Inflammatory macrophage treated with lipopolysaccharide for 4 hours (primary cell): ENCODE results near the gene SLC12A1.
"Not testable (repeated sequence)": the region's sequence is repeated elsewhere in the genome, so short reads cannot be mapped to it uniquely, and the experiment has no call there.

Experiments
- DNase-seq: peaks from one replicate; pipeline ENCODE4 v3.0.0-alpha.2; 2020

SLC12A1 gene

DNA sequence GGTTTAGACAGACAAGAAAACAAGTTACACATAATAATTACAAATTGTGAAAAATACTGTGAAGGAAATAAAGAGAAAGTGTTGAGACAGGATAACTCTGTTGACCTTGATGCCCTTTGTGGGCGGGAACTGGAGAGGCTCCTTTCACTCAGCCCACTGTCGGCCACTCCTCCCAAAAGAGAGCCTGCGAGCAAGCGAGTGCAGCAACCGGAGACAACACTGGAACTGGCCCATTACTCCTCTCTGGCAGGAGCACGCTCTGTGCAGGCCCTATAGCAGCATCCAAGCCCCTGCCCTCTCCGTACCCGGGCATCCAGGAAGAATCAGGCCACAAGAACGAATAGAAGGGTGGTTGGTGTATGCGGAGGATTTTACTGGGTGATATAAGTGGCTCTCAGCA, 108.9 kb downstream of the SLC12A1 start:
- no peak for DNase-seq

DNA sequence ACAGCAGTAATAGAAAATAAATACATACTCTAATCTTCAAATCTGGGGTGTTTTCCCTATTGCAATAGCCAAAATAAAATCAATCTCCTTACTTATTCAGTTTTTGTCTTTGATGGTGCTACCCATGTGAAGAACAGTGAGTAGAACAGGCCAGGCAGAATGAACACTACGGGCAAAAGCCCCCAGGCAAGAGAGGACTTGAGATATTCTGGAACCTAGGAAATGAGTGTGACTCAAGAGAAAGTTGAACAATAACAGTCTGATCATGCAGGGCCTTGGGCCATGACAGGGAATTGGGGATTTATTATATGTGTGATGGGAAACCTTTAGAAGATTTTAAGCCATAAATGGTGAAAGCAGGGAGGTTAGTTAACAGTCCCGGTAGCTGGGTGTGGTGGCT, 111.1 kb downstream of the SLC12A1 start:
- no peak for DNase-seq

DNA sequence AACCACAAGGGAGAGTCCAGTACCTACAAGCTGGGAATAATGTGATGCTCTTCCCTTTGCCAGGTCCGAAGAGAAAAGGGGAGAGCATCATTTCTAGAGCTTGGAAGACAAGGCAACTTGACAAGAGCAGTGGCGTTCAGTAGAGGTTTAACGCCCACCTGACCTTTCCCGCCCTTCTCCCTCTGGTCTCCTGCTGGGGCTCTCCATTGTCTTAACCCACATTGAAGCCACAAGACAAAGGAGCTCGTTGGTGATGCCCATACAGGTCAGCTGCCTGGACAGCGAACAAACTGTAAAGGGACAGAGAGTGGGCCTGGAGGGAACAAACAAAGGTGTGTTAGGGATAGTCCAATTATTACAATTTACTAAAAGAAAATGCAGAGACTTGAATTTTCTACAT, 112.0 kb downstream of the SLC12A1 start:
- no peak for DNase-seq

DNA sequence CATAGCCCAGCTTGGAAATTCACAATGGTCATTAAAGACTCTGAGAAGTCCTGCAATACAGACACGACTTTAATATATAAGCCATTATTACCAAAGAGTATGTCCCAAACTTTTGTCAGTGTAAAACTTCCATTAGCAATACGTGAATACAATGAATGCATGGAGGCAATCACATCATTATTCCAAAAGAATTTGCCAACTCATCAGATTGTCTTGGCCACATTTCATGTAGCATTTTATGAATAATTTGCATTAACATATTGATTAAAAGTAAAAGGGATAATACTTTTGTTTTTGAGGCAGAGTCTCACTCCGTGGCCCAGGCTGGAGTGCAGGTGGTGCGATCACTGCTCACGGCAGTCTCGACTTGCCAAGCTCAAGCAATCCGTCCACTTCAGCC, 117.2 kb downstream of the SLC12A1 start:
- no peak for DNase-seq

DNA sequence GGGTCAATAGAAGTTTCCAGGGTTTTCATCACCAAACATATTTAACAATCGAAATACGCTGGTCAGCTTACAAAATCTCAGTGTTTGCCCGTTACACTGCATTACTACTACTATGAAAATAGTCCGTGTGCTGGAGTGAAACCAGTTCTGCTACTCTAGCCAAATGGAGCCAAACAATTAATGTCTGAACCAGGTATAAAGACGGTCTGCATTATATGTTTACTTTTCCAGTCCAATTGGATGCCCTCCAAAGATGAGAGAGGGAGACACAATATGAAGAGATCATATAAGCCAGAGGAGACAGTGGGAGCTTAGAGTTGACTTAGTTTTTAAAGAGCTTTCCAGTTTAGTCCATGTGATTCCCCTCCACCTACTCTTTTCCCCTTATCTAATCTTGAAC, 118.8 kb downstream of the SLC12A1 start:
- no peak for DNase-seq

DNA sequence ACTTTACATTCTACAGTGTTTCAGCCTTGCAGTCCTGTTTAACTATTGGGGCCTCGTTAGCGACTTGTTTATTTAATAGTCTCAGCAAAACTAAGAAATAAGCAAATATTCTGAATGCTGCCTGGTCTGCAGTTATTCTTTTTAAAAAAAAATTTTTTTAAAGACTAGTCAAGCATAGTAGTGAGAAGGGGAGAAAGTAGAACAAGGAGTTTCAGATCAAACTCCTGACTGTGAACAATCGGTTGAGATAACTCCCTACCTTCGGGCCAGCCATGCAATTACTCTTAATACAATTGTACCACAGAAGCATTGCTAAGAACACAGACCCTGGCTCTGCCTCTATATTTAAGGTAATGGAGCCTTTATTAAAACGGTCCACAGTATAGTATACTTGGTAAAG, 119.3 kb downstream of the SLC12A1 start:
- DNase-seq = no peak

DNA sequence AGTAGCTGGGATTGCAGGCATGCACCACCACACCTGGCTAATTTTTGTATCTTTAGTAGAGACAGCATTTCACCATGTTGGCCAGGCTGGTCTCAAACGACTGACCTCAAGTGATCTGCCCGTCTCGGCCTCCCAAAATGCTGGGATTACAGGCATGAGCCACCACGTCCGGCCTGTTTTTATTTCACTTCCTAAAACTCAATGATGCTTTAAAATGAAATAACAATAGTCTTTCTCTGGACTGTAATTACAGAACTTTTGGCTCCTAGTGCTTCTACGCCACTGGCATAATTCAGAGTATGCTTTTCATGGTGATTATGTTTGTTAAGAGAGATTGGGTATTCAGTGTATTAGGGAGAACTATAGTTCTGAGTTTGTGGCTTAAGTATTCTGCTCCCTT, 120.1 kb downstream of the SLC12A1 start:
- DNase-seq = not testable (repeated sequence)

DNA sequence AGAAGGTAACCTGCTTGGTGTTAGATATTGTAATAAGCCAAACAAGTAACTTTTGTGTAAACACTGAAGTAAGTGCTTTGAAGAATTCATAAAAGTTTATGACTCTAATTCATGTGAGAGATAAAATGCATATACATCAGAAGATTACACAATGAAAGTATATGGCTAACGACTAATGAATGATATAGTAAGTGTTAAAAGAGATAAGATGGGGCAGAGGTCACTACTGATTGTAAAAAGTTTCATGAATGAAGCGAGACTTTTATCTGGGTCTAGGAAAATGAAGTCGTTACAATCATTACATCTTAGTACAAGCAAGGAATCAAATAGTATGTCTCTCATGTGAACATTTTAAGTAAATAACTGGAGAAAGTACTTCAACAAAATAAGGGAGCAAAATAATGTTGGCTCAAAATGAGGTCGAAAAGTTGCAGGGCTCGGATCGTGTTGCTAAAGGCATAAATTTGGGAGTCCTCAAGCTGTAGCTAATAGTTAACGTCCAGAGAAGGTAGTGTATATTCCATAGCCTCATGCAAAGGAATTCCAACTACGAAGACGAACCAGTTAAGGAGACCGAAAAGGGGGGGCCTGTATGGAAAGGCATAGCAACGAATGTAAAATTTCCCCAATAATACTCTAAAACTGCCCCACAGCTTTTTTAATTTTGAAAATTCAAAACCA, 124.1 kb downstream of the SLC12A1 start:
- no peak for DNase-seq

DNA sequence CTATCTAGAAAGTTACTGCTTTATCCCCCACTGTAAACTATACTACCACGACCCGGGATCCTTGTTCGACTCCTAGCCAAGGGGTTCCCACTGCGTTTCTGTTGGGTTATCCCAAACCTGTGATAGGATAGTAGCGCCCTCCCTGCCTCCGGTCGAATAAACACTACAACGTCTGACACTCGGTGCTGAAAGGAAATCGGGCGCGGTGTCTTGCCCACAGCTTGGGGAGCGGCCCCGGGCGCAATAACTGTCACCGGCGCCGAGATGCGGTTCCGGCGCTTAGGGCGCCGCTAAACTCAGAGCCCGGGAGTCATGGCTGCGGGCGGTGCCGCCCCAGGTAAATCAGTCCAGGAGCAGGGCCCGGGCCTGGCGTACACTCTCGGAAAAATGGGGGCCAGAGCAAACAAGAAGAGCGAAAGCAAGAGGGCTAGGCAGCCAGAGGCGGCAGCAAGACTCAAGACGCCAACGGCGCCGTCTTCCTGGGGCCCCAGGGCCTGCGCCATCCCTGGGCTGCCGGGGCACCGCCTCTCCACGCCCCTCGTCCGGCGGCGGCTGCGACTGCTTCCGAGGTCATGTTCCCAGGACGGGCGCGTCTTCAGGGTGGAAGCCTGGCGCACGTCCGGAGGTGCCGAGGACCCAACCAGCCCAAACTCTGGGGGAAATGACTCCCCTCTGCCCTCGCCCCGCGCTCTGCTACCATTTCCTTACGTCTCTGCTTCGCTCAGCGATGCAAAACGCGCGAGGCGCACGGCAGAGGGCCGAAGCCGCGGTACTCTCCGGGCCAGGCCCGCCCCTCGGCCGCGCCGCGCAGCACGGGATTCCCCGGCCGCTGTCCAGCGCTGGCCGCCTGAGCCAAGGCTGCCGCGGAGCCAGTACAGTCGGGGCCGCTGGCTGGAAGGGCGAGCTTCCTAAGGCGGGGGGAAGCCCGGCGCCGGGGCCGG, 125.0 kb downstream of the SLC12A1 start, which contains the start of gene DUT:
DUT (plus strand) TSS at position 575 of the 941 bp plus-strand sequence; CDS start at position 662, 87 bp downstream.
- DNase-seq = peak; percentile 83

DNA sequence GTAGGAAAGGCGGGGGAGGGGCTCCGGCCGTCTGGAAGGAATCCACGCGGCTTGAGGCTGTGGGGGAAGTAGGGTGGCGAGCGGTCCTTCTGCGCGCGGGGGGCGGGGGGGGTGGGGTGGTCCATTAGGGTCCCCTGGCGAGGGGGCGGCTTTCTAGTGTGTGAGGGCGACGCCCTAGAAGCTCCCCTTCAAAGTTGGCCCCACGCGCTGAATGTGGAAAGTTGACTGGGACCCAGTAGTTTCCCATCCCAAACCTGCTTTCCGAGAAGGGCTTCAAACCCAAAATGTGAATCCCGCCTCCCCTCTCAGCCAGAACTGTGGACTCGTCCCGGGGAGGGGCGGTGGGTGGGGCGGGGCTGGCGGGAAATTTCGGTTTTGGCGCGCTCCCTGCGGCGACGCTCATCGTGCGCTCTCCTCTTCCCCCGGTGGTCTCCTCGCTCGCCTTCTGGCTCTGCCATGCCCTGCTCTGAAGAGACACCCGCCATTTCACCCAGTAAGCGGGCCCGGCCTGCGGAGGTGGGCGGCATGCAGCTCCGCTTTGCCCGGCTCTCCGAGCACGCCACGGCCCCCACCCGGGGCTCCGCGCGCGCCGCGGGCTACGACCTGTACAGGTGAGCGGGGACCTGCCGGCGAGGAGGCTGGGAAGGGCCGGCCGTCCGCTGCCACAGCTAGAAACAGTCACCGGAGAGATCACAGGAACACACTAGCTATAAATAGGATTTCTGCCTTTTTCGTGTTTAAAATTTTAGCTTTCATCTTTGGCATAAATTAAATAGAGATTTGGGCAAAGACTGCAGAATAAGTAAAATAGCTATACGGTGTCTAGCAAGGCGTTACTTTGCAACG, 125.9 kb downstream of the SLC12A1 start:
- peak; percentile 57 for DNase-seq

DNA sequence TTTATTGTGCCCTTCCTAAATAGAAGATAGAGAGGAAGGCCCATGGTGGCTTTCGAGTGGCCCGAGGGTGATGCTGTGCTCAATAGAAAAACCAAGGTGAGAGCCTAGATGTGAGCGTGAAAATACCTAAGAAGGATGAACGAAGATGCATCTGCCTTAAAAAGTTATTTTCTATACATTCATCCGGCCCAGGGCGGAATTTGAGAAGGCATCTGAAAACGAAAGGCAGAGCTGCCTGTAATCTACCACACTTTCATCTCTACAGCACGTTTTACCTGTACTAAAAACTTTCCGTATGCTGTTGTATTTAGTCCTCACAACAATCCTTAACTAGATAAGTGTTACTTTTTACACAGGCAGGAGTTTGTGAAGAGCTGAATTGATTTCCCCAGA, 126.5 kb downstream of the SLC12A1 start:
- DNase-seq = no peak

DNA sequence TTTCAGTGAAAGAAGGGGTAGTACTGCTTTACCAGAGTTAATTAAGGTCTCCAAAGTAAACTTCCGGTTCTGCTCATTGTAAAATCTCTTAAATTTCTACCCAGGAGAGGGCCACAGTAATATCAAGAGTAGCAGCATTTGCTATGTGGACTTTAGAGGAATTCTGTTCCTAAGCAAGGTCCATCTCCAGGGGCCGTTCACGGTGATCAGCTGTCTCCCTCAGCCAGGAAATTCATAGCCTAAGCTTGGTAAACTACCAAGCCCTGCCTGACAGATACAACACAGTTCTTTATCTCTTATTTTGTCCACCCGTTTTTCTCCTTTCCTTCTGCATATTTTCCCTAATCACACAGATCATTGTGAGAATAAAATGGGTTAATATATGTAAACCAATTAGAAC, 127.4 kb downstream of the SLC12A1 start:
- DNase-seq = no peak

DNA sequence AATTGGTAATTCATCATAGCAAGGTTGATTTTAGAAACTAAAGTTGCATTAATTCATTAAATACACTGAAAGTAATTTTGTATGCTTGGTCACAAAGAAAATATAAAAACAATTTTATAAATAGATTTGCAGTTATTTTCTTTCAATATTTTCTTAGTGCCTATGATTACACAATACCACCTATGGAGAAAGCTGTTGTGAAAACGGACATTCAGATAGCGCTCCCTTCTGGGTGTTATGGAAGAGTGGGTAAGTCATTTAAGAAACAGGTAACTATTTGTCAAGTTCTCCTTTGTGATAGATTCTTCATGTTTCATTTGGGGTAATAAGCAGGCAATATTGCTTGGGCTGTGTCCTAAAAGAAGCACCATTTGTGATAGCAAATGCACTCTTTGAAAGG, 128.2 kb downstream of the SLC12A1 start:
- no peak for DNase-seq

DNA sequence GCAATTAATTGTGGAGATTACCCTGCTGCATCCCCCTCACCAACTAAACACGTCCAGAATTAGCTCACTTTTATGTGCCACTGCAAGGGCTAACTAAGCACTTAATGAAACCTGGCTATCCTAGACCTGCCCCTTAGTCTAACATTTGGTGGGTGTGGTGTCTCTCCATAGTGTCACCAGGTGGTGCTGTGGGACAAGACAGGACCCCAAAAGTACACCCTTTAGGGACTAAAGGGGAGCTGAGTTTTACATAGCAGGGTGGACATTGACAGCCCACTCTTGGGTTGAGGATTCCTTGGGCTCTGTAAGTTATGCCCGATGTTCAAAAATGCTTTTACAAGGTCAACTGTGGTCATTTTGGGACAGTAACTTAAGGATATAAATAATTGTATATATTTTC, 130.8 kb downstream of the SLC12A1 start:
- DNase-seq = no peak

DNA sequence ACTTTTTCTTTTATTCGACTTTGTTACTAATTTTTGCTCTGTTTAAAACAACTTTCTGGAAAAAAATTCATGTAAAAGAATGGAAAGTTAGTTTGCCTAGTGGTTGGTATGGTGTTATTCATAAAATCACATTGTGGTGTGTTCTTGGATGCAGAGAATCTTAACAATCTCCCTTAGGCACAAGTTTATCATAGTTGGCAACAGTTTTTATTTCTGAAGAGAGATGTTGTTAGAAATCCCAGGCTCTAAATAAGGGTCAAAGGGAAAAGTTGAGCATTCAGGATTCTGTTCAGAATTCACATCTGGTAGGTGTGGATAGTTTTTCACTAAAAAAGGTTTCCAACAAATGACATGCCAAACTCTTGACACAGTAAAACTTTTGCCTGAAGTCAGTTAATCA, 131.5 kb downstream of the SLC12A1 start:
- no peak for DNase-seq

DNA sequence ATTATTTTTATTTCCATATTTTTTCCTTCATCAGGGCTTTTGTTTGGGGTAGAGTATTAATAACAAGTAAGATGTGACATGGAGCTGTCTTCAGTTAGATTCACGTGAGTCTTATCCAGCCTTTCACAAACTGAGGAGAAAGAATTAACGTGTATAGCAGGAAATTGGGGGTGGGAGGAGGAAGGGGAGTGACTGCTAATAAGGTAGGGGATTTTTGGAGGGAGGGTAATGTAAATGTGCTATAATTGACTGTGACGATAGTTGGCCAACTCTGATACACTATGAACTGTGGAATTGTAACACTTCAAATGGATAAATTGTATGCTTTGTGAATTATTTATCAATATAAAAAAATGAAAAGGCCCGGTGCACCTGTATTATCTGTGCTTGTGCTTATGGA, 134.0 kb downstream of the SLC12A1 start:
- DNase-seq = no peak

DNA sequence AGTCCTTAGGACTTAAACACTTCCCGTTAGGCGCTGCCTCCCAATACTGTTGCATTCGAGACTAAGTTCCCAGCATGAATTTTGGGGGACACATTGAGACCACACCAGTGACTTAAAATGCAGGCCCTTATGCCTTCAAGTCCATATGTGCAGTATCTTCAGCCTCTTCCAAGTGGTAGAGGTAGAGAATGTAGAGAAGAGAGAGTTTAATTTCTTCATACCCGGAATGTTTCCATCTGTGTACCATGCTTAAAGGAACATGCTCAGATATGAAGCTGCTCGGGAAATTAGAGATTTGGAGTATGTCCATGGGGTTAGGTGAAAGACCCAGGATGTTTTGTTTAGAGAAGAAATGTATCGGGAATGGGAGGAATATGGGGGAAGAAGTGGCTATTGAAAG, 137.8 kb downstream of the SLC12A1 start:
- no peak for DNase-seq

DNA sequence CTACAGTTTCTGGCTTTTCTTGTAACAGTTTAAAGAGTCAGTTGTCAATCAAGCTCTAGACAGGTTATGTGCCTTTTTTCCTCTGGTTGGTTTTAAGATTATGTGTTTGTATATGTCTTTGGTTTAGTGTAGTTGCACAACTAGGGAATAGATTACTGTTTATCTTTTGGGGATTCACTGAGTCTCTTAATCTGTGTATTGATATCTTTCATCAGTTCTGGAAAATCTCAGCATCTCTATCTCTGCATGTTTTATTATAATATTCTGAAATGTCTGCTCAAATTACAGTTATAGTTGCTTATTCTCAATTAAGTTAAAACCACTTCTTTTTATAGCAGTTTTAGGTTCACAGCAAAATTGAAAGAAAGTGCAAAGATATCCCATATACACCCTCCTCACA, 139.4 kb downstream of the SLC12A1 start:
- DNase-seq = no peak

DNA sequence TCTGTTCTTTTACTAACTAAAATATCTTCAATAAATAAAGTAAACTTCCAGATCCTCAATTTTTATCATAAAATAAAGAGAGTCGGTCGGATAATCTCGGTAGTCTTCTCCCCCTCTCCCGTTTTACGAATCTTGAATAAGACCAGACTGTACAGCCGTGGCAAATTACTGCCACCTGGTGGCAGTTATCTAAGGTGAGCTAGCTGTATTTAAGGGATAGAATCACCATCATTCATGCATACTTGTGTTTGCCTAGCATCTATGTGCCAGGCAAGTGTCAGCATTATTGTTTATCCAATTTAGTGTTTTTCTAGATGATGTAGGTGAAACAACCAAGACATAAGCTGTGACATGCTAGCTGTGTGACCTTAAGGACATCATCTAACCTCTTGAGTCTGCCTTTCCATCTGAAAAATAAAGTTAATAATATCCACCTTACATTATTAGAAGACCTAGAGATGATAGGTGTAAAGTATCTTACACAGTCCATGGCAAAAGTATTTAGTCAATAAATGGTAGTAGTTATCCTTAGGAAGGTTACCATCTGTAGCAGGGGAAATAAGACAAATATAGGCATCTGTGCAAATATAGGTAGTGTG, 146.5 kb downstream of the SLC12A1 start:
- peak; percentile 59 for DNase-seq
